NCI-H345 (cell line): ENCODE measurements around the gene BRCA1.
A peak's percentile ranks its signal among the peaks of the same experiment; 100 is the strongest.
"Not testable (repeated sequence)": the region's sequence is repeated elsewhere in the genome, so short reads cannot be mapped to it uniquely, and the experiment has no call there.

Source experiments
- DNase-seq: peaks from one replicate; lab custom pipeline; 2025; lab: John Stamatoyannopoulos, UW

The BRCA1 gene

GRCh38 chr17:43003542-43004172 is 121.5 kb downstream of the BRCA1 start:
- DNase-seq = no peak

DNA sequence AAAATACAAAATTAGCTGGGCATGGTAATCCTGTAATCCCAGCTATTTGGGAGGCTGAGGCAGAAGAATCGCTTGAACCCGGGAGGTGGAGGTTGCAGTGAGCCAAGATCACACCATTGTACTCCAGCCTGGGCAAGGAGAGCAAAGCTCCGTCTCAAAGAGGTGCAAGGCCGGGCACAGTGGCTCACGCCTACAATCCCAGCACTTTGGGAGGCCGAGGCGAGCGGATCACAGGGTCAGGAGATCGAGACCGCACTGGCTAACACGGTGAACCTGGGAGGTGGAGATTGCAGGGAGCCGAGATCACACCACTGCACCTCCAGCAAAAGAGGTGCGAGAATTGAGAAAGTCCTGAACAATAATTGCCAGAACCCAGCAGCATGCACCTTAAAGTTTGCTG is 124.3 kb downstream of the BRCA1 start:
- not testable (repeated sequence) for DNase-seq

- DNase-seq = no peak
Observed at GRCh38 chr17:42999003-42999525, 126.1 kb downstream of the BRCA1 start.

DNA sequence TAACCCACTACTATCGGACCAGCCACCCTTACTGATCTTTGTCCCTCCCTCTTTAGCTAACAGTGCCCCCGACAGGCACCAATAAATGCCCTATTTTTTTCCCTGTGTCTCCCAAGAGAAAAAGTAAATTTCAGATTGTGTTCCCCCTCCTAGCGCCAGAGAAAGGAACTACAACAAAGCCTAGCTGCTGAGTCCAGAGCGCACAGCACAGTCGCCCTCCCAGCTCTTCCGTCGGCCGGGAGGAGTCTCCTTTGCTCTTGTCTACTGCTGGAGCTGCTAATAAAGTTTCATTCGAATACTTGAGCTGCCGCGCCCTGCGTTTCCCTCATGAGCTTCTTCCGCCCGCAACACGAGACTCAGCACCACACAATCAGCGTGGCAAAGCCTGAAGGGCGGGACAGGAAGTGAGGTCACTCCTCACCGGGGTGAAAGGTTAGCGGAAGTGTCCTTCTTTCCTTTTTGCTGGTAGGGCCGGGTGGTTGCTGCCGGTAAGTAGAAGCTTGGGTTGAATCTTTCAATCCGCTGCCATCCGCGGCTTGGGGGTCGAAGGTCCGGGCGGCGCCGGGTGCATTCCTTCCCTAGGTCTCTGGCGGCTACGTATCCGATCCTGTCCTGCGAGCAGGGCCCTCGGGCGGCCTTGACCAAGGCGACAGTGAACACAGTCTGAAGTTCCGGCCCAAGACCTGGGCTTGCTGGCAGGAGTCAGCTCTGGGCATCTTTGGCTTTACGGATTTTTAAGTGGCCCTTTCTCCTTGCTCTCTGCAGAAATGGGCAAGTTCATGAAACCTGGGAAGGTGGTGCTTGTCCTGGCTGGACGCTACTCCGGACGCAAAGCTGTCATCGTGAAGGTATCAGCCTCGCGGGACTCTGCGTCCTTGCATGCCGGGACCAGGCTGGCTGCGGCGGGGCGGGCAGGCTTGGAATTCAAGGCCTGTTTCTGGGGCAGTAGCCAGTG is 126.9 kb downstream of the BRCA1 start, which contains the start of gene RPL27:
Gene RPL27 (plus strand): TSS at position 436 of the 955 bp plus-strand sequence. CDS start 332 bp downstream, at position 768.
- DNase-seq = peak; percentile 99

- DNase-seq = no peak
Observed at GRCh38 chr17:42997390-42997983, 127.7 kb downstream of the BRCA1 start.
